Aorta (tissue), 5 donors: ENCODE results near the gene PECR. TPM values are rescaled to one million over a fixed set of nuclear protein-coding genes. Genes with fewer than 3 reads are reported as not detected.
A peak's percentile ranks its signal among the peaks of the same experiment; 100 is the strongest.
"Not testable (repeated sequence)": the region's sequence is repeated elsewhere in the genome, so short reads cannot be mapped to it uniquely, and the experiment has no call there.

Source experiments
- ATAC-seq: fragments of 200-7000 bp; cut with Tn5 transposase; one replicate; pipeline ENCODE4 v1.9.1; 2022; ENCODE audit warnings: moderate library complexity; ENCODE audit not compliant: low FRiP score
- DNase-seq, 2 donors: peaks; one replicate each; pipeline ENCODE4 v3.0.0-alpha.2; 2020
- H3K27ac ChIP-seq, 2 donors: one replicate each; pipeline ENCODE4 v1.5.1; 2013; ENCODE audit warnings: low read length in 2 of 2, mild to moderate bottlenecking in 2 of 2, moderate library complexity in 2 of 2, control low read depth in 1 of 2, inconsistent platforms in 1 of 2, low read depth in 1 of 2
- H3K27me3 ChIP-seq, 2 donors: one replicate each; pipeline ENCODE4 v1.6.1; 2013; ENCODE audit warnings: control low read depth in 1 of 2, low read length in 1 of 2, mild to moderate bottlenecking in 1 of 2, moderate library complexity in 1 of 2; ENCODE audit not compliant: insufficient read depth in 2 of 2, control insufficient read depth in 1 of 2
- H3K36me3 ChIP-seq, 2 donors: one replicate each; pipeline ENCODE4 v1.6.1; 2013; ENCODE audit warnings: control low read depth in 1 of 2, low read length in 1 of 2, mild to moderate bottlenecking in 1 of 2; ENCODE audit not compliant: insufficient read depth in 2 of 2, control insufficient read depth in 1 of 2
- H3K4me1 ChIP-seq, 2 donors: one replicate each; pipeline ENCODE4 v1.6.1; 2013; ENCODE audit warnings: low read length in 2 of 2, control low read depth in 1 of 2, mild to moderate bottlenecking in 1 of 2, moderate library complexity in 1 of 2; ENCODE audit not compliant: insufficient read depth in 2 of 2, control insufficient read depth in 1 of 2
- H3K4me3 ChIP-seq, 2 donors: one replicate each; pipeline ENCODE4 v1.5.1; 2013; ENCODE audit warnings: low read length in 2 of 2, control low read depth in 1 of 2, mild to moderate bottlenecking in 1 of 2
- H3K9me3 ChIP-seq: one replicate; pipeline ENCODE4 v1.6.1; 2013; ENCODE audit warnings: mild to moderate bottlenecking, low read length; ENCODE audit not compliant: control insufficient read depth
- whole genome bisulfite sequencing, 2 donors: extraction: QIAGEN DNeasy Blood & Tissue Kit; methylation state at CpG; one replicate each; pipeline ENCODE4 v1.1.7; 2013; 5-methylcytosine and 5-hydroxymethylcytosine counted together
- intact Hi-C, 2 donors: fragments of 100-400 bp; cut with DNase I; formaldehyde crosslinking; loops; one replicate each; pipeline versions ENCODE4 v1.14.2 to v1.15.0; 2022
- polyA plus RNA-seq, 2 donors: library from polyadenylated mRNA; stranded (reverse); fragments of 200-250 nt; gene quantifications; one replicate each; pipeline ENCODE4 v1.2.3, GENCODE V29; 2013
- total RNA-seq, 2 donors: library from RNA; stranded (reverse); fragmentation: NEBNext Ultra II Directional; extraction: Animal tissue kit (Norgen Biotek cat#: 25700); gene quantifications; one replicate each; pipeline ENCODE4 v1.2.1, GENCODE V29; 2021
- donor health status: healthy with polysubstance abuse.
- donor health status: Bipolar disorder and iron deficiency.
- donor health status: DM: no; HTN: no; CAD: no.
- donor health status: DM: no; HTN: no; CAD: no.
- donor health status: DM: yes; HTN: yes; CAD: no.

PECR gene
- total and polyA plus RNA-seq, 4 donors, result 2.8 to 9.3 (median 4.3) TPM

DNA sequence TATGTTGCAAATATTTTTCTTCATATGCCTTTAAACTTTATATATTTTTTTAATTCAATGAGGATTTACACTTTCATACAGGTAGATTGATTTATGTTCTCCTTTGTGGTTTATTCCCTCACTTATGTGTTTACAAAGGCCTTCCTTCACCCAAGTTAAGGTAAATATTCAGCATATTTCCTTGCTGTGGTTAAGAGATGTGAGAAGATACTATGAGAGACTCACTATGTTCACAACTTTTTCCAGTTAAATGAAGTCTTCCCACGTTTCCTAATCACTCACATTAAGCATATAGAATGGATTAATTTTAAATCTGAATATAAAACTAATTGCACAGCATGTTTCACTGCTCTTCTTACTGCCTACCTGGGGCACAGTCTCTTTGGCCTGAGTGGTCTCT is 597 bp downstream of the PECR start:
- ATAC-seq, result no peak
- Histone ChIP-seq H3K4me1 (no peaks in the 10 kb centered on the region), H3K9me3 (no peaks in the 10 kb centered on the region), H3K4me3 (peak overlapping the region; percentile 35 to 37), H3K27ac (no peak overlapping the region), H3K27me3 (no peaks in the 10 kb centered on the region), H3K36me3 (no peaks in the 10 kb centered on the region)
- intact Hi-C loops, result no loop called here
- DNase-seq, result no peak
- WGBS, 2 donors, result 37 to 52% methylated on average over 1 of the region's 1 CpG

DNA sequence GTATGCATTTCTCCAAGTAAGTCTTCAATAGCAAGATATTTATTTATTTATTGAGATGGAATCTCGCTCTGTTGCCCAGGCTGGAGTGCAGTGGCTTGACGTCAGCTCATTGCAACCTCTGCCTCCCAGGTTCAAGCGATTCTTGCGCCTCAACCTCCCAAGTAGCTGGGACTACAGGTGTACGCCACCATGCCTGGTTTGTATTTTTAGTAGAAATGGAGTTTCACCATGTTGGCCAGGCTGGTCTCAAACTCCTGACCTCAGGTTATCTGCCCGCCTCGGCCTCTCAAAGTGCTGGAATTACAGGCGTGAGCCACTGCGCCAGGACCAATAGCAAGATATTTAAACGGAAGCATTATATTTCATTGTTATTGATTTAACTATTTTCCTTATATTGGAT is 1.6 kb downstream of the PECR start:
- H3K4me3 ChIP-seq, DNase-seq, intact Hi-C loops, H3K27ac ChIP-seq, ATAC-seq, H3K27me3 ChIP-seq, H3K4me1 ChIP-seq, H3K36me3 ChIP-seq, H3K9me3 ChIP-seq: not testable (repeated sequence)
- WGBS, 2 donors, result 98 to 99% methylated on average over 10 of the region's 10 CpGs

DNA sequence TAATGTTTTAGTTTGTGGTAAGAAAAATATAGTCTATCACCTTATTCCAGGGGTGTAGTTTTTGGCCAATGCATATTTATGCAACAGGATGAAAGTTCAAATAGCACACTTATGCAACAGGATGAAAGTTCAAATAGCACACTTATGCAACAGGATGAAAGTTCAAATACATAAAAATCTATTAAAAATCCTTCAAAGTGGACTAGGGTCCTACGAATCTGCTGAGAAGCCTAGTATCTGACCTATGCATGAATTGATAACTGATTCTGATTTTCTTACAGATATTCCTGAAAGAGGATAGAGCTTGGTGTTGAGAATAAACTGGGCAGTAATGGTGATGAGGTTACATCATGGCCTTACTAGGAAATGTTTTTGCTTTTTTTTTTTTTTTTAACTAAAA is 2.8 kb downstream of the PECR start:
- intact Hi-C loops, result no loop called here
- ATAC-seq (no peak), DNase-seq (no peak)
- H3K27ac ChIP-seq, result no peak overlapping the region
- no peaks in the 10 kb centered on the region for H3K4me1 ChIP-seq
- no peaks in the 10 kb centered on the region for H3K9me3 ChIP-seq
- no peaks in the 10 kb centered on the region for H3K36me3 ChIP-seq
- H3K27me3 ChIP-seq, result no peaks in the 10 kb centered on the region
- 83 to 91% methylated on average over 1 of the region's 1 CpG for WGBS, 2 donors
- no peak overlapping the region for H3K4me3 ChIP-seq

DNA sequence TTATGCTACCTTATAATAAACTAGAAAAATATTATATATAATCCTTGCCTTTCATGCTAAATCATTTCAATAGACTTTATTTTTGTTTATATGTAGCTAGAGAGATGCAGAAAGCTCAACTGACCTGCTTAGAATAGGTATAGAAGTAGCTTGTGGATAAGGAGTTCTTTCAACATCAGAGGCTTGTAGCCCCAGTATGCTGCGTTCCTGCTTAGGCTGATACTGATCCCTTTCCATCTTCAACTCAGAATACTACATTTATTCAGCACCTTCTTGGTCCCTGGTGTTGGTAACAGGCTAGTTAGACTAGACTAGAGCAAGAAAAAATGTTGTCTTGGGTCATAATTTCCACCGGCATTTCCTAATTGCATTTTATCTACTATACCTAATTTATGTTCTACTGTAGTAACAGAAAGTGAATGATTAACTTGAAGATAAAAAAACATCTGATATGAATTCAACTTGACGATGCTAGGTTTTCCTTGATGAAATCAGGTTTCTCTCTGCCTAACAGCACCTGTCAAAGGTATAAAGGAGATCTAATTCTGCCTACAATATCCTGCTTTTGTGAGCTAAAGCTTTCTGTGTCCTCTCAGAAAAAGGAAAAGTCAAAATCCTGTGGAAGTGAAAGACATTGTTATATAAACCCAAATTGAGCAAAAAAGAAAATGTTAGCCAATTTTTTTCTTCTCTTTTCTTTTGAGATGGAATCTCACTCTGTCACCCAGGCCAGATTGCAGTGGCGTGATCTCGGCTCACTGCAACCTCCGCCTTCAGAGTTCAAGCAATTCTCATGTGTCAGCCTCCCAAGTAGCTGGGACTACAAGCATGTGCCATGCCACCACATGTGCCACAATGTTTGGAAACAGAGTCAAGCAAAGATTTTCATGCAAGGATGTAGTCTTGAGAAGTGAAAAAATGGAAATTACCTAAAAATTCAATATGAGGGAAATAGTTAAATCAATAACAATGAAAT is 5.8 kb downstream of the PECR start:
- Histone ChIP-seq H3K36me3 (no peaks in the 10 kb centered on the region), H3K27me3 (no peaks in the 10 kb centered on the region), H3K9me3 (no peaks in the 10 kb centered on the region), H3K4me1 (no peaks in the 10 kb centered on the region), H3K4me3 (no peak overlapping the region), H3K27ac (no peak overlapping the region)
- DNase-seq, result no peak
- intact Hi-C loops, result no loop called here
- WGBS, 2 donors, result 86 to 90% methylated on average over 6 of the region's 6 CpGs
- ATAC-seq, result no peak

DNA sequence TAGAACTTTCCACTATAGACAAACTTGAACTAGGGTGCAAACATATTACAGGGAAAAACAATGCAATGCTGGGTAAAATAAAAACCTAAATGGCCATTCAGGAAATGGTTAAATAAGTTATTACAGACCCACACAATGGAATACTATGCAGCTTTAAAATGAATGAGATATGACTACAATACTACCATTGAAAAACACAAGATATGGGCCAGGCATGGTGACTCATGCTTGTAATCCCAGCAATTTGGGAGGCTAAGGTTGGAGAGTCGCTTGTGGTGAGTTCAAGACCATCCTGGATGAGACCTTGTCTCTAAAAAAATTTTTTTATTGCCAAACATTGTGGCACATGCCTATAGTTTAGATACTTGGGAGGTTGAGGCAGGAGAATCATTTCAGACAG is 6.8 kb downstream of the PECR start:
- intact Hi-C loops, result no loop called here
- WGBS, 2 donors, result 94 to 97% methylated on average over 1 of the region's 1 CpG
- no peaks in the 10 kb centered on the region for H3K9me3 ChIP-seq
- H3K4me1 ChIP-seq, result no peaks in the 10 kb centered on the region
- no peak overlapping the region for H3K4me3 ChIP-seq
- no peaks in the 10 kb centered on the region for H3K27me3 ChIP-seq
- H3K27ac ChIP-seq, result no peak overlapping the region
- DNase-seq (no peak), ATAC-seq (no peak)
- H3K36me3 ChIP-seq, result no peaks in the 10 kb centered on the region

DNA sequence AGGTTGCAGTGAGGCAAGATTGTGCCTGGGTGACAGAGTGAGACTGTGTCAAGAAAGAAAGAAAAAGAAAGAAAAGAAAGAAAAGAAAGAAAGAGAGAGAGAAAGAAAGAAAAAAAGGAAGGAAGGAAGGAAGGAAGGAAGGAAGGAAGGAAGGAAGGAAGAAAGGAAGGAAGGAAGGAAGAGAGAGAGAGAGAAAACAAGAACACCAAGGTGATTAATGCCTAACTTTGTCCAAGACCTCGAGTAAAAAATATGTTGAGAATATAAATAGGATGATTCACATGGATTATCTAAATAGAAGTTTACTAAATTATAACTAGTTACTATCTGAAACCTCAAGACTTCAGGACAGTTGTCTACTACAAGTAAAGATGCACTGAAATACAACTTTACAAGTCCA is 7.2 kb downstream of the PECR start:
- ATAC-seq (no peak), DNase-seq (no peak)
- Histone ChIP-seq H3K27me3 (no peaks in the 10 kb centered on the region), H3K9me3 (no peaks in the 10 kb centered on the region), H3K36me3 (no peaks in the 10 kb centered on the region), H3K27ac (no peak overlapping the region), H3K4me1 (no peaks in the 10 kb centered on the region), H3K4me3 (no peak overlapping the region)
- intact Hi-C loops, result no loop called here
- 67 to 77% methylated on average over 1 of the region's 1 CpG for WGBS, 2 donors

DNA sequence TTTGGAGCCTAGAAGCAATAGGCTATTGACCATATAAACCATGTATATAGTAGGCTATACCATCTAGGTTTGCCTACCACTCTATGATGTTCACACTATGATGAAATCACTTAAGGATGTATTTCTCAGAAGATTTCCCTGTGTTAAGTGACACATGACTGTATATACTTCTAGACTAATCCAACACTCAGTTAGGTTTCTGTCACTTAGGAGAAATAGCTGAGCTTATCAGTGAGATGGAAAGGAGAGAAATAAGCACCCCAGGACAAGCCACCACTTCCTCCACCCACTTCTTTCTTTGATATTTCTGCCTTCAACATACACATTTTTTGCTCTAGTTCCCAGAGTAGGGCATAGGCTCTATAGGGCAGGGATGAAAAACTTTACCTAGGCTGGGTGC is 7.8 kb downstream of the PECR start:
- H3K27me3 ChIP-seq, result no peaks in the 10 kb centered on the region
- no peaks in the 10 kb centered on the region for H3K4me1 ChIP-seq
- ATAC-seq (no peak), DNase-seq (no peak)
- intact Hi-C loops, result no loop called here
- no peak overlapping the region for H3K4me3 ChIP-seq
- no peak overlapping the region for H3K27ac ChIP-seq
- H3K36me3 ChIP-seq, result no peaks in the 10 kb centered on the region
- H3K9me3 ChIP-seq, result no peaks in the 10 kb centered on the region

DNA sequence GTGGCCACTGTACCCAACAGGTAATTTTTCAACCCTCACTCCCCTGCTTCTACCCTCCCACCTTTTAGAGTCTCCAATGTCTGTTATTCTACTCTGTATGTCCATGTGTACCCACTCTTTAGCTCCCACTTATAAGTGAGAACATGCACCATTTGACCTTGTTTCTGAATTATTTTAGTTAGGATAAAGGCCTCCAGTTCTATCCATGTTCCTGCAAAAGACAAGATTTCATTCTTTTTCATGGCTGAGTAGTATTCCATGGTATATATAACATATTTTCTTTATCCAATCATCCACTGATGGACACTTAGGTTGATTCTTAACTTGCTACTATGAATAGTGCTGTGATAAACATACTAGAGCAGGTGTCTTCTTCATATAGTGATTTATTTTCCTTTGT is 9.1 kb downstream of the PECR start:
- ATAC-seq, result no peak
- no peak overlapping the region for H3K4me3 ChIP-seq
- no peak overlapping the region for H3K27ac ChIP-seq
- no peak for DNase-seq
- no peaks in the 10 kb centered on the region for H3K27me3 ChIP-seq
- no peaks in the 10 kb centered on the region for H3K9me3 ChIP-seq
- H3K4me1 ChIP-seq, result no peaks in the 10 kb centered on the region
- no peaks in the 10 kb centered on the region for H3K36me3 ChIP-seq
- intact Hi-C loops, result no loop called here

DNA sequence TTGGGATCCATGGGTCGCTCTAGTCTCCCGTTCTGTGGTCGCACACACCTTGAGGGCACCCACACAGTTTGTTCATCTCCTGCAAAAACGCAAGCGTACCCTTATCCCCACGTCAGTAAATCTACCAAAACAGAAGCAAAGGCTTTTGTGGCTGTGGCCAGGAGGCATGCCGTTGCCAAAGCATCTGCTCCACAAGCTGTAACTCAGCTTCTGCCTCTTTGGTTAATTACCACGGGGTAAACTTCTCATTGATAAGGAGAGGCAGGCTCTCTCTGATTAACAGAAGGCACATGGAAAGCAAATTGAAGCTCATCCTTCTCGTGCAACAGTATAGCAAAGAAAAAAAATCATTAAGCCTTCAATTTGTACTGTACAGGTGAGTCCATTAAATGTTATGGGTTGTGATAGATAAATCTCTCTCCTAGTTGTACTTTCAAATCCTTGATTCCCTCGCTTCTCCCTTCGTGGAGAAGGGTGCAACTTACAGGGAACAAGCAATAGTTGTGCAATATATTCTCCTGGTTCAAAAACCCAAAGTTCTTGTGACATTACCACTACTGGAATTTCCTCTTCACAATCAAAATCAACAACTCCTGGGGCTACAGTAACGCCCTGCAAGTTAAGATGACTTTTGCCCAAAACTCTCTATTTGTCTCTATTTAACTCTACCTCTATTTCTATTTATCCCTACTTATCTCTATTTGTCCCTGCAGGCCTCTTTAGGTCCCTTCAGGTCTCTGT is 10.3 kb downstream of the PECR start:
- WGBS, 2 donors, result 86 to 88% methylated on average over 12 of the region's 12 CpGs
- intact Hi-C loops, result no loop called here
- Histone ChIP-seq H3K36me3 (no peaks in the 10 kb centered on the region), H3K27me3 (no peaks in the 10 kb centered on the region), H3K4me3 (no peak overlapping the region), H3K27ac (no peak overlapping the region), H3K9me3 (no peaks in the 10 kb centered on the region), H3K4me1 (no peaks in the 10 kb centered on the region)
- ATAC-seq, result no peak
- DNase-seq, result no peak
